A204.1 (cell line): Measurements from ENCODE around the gene F2RL3.
"Not testable (repeated sequence)": the region's sequence is repeated elsewhere in the genome, so short reads cannot be mapped to it uniquely, and the experiment has no call there.

Source experiments
- FAIRE-seq: peaks from 2 replicates; lab custom pipeline; 2012; peaks lifted over from hg19 to GRCh38; lab: Jason Lieb, UNC

The F2RL3 gene

DNA sequence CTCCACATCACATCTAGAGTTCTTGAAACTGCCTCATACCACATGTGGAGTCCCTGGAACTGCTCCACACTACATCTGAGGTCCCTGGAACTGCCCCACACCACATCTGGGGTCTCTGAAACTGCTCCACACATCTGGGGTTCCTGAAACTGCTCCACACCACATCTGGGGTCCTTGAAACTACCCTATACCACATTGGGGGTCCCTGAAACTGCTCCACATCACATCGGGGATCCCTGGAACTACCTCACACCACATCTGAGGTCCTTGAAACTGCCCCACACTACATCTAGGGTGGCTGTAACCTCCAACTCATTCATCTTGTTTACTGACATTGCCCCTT lies 33.8 kb downstream of the F2RL3 start:
- FAIRE-seq = no peak

DNA sequence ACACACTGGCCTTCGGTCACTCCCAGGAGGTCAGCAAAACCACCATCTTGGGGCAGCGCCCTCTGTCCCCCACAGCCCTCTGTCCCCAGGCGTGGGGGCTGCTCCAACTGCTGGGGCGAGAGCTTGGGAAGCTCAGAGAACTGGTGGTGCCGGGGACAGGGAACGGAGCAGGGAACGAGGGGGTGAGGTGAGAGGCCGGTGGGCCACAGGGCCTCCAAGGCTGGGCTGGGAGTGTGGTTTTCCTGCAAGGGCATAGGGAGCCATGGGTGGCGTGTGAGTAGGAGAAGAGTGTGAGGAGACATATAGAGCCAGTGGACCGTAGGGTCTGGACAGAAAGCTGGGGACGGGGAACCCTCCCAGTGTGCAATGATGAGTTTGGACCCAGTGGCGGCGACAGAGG lies 34.1 kb downstream of the F2RL3 start:
- no peak for FAIRE-seq

DNA sequence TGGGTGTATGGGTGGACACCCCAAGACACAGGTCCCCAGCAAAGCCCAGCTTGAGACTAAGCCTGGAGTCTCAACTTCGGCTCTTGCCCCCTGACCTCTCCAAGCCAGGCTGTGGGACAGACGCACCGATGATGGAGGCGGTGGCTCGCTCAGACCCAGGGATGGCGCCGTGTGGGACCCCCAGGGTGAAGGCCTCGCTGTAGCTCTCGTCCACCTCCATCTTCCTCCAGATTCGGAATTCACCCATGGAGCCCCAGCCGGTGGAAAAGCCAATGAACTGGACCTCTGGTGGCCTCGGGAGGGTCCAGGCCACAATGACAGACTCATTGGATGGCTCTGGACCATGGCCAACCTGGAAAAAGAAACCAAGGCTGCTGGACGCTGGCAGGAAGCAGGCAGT lies 39.1 kb downstream of the F2RL3 start:
- FAIRE-seq = no peak

DNA sequence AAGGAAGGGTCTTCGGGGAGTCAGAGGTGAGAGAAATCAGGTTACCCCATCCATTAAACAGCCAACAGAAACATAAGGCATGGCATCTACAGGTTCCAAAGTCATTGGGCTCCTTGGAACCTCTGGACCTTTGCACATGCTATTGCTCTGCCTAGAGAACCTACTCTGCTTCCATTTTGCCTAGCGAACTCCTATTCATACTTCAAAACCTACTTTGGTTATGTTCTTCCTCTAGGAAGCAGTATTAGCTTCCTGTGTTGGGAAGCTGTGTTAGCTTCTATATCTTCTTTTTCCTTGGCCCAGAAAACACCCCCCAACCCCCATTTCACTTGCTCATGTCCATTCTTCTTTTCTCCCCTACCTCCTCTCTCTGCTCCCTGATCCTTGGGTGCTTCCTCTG lies 39.6 kb downstream of the F2RL3 start:
- FAIRE-seq = no peak

DNA sequence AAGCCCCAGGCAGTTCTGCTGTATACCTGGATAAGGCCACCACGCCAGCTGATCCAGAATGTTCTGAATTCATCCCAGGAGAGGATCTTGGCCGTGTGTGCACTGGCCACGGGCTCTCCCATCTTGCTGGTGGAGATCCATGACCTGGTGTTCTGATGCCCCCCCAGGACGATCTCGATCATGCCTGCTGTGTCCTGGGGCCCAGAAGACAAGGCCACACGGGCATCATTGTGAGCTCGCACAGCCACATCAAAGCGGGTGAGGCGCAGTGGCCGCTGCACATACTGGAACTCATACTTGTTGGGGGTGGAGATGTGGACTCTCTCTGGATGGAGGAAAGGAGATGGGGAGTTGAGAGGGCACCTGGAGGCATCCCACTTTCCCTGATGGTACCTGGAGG lies 40.1 kb downstream of the F2RL3 start:
- FAIRE-seq = no peak

DNA sequence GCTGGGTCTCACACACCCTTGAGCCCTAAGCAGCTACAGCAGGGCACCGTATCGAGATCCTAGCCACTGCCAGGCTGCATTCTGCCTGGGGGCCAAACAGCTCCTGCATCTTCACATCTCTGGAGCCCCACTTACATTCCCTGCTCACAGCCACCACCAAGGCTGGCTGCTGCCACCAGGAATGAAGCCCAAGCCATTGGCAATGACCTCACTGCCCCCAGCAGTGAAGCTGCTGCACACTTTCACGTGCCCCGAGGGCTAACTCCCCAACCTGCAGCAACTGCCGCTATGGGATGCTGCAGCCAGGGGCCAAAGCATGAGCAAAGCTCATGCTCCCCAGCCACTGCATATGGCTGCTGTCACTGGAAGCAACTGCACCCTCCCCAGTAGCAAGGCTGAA lies 42.0 kb downstream of the F2RL3 start:
- FAIRE-seq = no peak

DNA sequence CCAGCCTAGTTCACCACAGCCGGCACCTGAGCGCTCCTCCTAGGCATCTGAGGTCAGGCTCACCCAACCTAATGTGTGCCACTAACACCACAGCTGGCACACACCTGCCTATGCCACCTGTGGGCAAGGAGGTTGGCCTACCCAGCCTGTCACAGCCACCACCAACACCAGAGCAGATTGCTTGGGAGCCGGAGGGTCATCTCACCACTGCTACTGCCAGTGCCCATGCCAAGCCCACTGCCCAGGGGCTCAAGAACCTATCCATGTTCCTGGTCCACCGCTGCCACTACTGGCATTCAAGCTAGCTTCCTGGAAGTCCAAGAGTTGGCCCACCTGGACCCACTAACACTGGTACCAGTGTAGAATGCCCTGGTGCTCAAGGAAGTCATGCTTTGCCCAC lies 42.5 kb downstream of the F2RL3 start:
- FAIRE-seq = no peak

DNA sequence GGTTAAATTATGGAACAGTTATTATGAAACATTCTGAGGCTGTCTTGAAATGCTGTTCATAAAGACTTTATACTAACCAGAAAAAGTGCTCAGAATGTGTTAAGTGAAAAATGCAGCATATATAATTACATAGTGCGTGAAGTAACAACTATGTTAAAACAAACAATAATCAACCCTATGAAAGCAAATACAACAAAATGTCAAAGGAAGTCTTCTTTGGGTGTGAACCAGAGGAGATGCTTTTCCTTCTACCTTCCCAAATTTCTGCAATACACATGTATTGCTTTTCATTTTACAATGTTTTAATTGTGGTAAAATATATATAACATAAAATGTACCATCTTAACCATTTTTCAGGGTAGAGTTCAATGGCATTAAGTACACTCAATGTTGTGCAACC lies 45.7 kb downstream of the F2RL3 start:
- FAIRE-seq = no peak

DNA sequence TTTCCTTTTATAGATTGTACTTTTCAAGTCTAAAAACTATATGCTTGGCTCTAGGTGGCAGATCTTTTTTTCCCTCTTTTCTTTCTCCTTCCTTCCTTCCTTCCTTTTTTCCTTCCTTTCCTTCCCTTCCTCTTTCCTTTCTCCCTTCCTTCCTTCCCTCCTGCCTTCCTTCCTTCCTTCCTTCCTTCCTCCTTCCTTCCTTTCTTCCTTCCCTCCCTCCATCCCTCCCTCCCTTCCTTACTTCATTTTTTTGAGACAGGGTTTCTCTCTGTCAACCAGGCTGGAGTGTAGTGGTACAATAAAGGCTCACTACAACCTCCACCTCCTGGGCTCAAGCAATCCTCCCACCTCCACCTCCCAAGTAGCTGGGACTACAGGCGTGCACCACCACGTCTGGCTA lies 48.1 kb downstream of the F2RL3 start:
- no peak for FAIRE-seq

DNA sequence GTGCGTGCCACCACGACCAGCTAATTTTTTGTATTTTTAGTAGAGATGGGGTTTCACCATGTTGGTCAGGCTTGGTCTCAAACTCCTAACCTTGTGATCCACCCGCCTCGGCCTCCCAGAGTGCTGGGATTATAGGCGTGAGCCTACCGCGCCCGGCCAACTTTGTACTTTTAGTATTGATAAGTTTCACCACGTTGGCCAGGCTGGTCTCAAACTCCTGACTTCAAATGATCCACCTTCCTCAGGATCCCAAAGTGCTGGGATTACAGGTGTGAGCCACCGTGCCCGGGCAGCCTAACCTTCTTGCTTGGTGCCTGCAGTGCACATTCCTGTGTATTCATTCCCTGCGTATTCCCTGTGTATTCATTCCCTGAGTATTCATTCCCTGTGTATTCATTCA lies 49.0 kb downstream of the F2RL3 start:
- FAIRE-seq = not testable (repeated sequence)

DNA sequence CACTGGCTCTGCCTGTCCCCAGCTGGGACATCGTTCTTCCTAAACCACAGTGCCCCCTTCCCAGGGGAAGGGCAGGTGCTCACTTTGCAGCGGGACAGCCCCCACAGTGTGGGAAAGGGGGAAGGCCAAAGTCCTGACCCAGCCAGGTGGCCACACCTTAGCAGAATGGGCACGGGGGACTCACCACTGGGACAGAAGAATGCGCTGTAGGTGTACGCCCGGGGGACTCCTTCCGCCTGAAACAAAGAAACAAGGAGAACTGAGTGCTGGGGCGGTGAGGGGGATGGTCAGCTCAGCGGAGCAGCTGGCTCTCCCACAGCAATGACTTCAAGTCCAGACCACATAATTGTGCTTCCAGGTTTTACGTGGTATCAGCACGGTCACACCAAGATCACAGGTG lies 49.4 kb downstream of the F2RL3 start:
- FAIRE-seq = no peak

DNA sequence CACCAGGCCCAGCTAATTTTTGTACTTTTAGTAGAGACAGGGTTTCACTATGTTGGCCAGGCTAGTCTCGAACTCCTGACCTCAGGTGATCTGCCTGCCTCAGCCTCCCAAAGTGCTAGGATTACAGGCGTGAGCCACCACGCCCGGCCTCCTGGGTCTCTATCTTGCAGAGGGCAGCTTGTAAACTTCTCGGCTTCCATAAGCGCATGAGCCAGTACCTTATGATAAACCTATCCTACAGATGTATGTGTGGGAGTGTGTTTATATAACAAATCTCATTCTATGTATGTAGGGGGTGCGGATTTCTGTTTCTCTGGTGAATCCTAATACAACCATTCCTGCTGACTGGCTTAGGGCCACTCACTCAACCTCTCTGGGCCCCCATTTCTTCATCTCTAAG lies 51.3 kb downstream of the F2RL3 start:
- FAIRE-seq = not testable (repeated sequence)

DNA sequence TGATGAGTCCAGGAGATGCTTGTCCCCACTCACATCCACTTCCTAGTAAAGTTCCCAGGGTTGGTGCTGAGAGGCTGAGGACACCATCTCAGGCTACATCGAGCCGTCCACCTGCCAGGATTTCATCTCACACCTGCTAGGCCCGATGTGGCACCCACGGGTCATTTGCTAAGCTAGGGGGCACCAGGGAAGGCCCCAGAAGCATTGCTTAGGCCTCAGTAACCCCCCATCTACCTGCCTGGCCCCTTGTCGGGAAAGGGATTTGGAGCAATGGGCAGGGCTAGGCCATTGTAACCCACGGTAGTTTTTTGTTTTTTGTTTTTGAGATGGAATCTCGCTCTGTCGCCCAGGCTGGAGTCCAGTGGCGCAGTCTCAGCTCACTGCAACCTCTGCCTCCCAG lies 51.8 kb downstream of the F2RL3 start:
- FAIRE-seq = no peak
